Coronary artery (tissue), 2 donors: ENCODE results near the gene GSTO2.

Experiments used
- DNase-seq: peaks from one replicate; pipeline ENCODE4 v3.0.0-alpha.2; 2017; ENCODE audit warnings: low spot score
- H3K27ac ChIP-seq, 2 donors: fragments of 200-600 bp; sonication (generic); one replicate each; pipeline ENCODE4 v1.5.1; 2016 to 2019
- H3K4me3 ChIP-seq: fragments of 200-600 bp; sonication (generic); 2 replicates; pipeline ENCODE4 v1.5.1; 2016; ENCODE audit warnings: mild to moderate bottlenecking, moderate library complexity
- CTCF ChIP-seq: fragments of 200-600 bp; sonication (generic); IDR thresholded peaks from one replicate; pipeline ENCODE4 v1.5.1; 2019; ENCODE audit warnings: antibody characterized with exemption

The GSTO2 gene

GRCh38 chr10:104349623-104350126 is 80.7 kb downstream of the GSTO2 start:
- Histone ChIP-seq H3K27ac (peak overlapping the region in 1 of 2 donors; percentile 53), H3K4me3 (peak overlapping the region; percentile 14)
- TF ChIP-seq CTCF, result no peak
- DNase-seq, result no peak

DNA sequence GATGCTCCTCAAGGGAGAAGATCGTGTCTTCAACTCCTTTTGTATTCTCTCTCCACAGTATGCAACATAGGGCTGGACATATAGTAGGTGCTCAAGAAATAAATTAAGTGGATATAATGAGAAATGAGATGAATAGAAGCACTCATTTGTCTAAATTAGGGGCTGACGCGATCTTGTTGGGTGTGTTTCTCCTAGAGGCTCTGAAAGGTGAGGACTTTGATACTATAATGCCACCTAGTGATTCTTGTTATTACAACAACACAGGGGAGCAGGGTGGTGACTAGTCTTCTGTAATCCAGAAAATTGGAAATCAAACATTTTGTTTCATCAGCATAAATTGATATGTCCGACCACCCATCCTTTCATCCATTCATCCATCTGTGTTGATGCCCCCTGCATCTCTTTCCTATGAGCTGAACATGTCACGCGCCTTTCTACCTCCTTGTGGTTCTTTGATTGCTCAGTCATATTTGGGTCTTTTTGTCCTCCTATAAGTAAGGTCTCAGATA is 81.2 kb downstream of the GSTO2 start:
- Histone ChIP-seq H3K4me3 (peak overlapping the region; percentile 14), H3K27ac (peak overlapping the region in 1 of 2 donors; percentile 53)
- DNase-seq, result no peak
- TF ChIP-seq CTCF, result peak; percentile 32

- Histone ChIP-seq H3K4me3 (no peak overlapping the region), H3K27ac (peak overlapping the region in 1 of 2 donors; percentile 53)
- no peak for TF ChIP-seq CTCF
- no peak for DNase-seq
Measured at GRCh38 chr10:104351061-104351702, 82.2 kb downstream of the GSTO2 start.

DNA sequence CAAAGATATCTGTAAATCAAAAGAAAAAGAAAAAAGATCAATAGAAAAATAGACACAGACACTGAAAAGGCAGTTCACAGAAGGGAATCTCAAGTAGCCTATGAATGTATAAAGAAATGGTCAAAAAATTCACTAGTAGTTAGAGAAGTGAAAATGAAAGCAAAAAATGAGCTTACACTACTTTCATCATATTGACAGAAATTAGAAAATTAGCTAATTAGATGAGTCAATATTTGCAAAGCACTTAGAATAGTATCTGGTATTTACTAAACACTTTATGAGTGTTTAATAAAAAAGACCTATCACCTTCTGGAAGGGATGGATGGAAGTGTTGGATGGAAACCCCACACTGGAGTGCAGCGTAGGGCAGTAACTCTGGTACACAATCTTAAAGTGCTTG is 82.9 kb downstream of the GSTO2 start:
- TF ChIP-seq CTCF, result no peak
- no peak overlapping the region for H3K27ac ChIP-seq
- H3K4me3 ChIP-seq, result no peak overlapping the region
- no peak for DNase-seq

DNA sequence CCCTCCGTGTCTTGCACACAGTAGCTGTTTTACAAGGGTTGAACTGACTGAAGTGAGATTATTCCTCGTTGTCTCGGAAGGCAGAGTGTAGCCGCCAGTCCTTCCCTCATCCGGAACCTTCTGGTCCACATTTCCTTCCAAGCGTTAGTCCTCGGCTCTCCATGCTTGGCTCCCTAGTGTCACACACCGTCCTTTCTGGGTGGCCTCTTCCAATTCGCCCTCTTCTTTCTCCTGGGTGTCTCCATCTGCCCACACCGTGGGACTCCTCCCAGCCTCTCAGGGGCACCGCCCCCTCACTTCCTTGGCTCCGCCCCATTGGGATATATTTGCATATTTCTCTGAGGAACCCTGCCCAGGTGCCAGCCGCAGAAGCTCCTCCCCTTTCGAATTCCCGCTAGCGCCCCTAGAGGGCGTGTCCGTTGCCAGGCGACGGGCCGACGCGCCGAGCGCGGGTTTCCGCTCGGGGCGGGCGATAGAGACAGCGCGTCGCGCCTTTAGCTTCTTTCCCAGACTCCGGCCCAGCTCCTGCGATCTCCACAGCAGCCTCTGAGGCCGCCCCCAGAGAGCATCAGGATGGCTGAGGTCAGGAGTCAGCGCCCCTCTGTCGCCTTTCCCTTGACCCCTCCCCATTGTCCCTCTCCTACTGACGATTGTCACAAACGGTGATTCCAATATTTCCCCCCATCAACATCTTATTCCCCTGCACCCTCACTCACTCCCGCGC is 84.5 kb downstream of the GSTO2 start, which contains the start of gene CFAP58:
Gene CFAP58, plus strand, starts transcription at position 509 of the 724 bp plus-strand sequence. Its CDS starts 65 bp downstream, at position 574.
- peak within 1 kb of the TSS in 1 of 2 donors; percentile 22 for H3K27ac ChIP-seq

More for the DNA sequence above, 84.5 kb downstream of the GSTO2 start, which contains the start of gene CFAP58:
- TF ChIP-seq CTCF, result peak; percentile 70
- H3K4me3 ChIP-seq, result peak within 1 kb of the TSS; percentile 67
- DNase-seq, result peak; percentile 96
